ENCODE measurements around the gene PGAP1.

DNA sequence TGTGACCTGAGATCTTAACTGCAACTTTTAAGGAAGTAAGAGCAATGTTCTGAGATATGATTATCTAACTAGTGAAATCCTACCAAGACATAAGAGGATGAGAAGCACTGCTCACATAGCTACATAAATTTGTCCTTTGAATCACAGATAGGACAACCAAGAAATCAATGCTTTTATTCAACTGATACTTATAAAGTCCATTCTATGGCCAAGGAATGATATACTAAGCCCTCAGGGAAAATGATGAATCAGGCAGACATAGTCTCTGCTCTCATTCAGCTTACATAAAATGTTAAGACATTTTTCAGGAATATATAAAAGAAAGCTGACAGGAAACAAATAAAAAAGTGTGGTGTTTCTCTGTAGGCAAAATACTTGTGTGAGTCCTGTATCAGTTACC lies 39.1 kb downstream of the PGAP1 start:
- TF ChIP-seq CHD2 (IDR thresholded peaks at IDR 0.05; ENCODE audit: low read length, partially characterized antibody) (no peak), CTCF (IDR thresholded peaks at IDR 0.05) (no peak), ZBTB33 (IDR thresholded peaks at IDR 0.05; ENCODE audit: borderline replicate concordance, low read depth) (no peak), FOXJ3 (CRISPR knock-in tag; IDR thresholded peaks at IDR 0.05) (no peak), FOXM1 (IDR thresholded peaks at IDR 0.05; ENCODE audit: low read depth) (no peak), POLR2AphosphoS5 (IDR thresholded peaks at IDR 0.05; ENCODE audit: low read depth, low read length) (no peak), TCF12 (IDR thresholded peaks at IDR 0.05) (no peak)
- TF ChIP-seq, protein P1, sequence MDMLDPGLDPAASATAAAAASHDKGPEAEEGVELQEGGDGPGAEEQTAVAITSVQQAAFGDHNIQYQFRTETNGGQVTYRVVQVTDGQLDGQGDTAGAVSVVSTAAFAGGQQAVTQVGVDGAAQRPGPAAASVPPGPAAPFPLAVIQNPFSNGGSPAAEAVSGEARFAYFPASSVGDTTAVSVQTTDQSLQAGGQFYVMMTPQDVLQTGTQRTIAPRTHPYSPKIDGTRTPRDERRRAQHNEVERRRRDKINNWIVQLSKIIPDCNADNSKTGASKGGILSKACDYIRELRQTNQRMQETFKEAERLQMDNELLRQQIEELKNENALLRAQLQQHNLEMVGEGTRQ (IDR thresholded peaks at IDR 0.05; ENCODE audit: borderline replicate concordance, low read depth, low read length), result no peak
- TF ChIP-seq, protein P2, sequence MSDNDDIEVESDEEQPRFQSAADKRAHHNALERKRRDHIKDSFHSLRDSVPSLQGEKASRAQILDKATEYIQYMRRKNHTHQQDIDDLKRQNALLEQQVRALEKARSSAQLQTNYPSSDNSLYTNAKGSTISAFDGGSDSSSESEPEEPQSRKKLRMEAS (IDR thresholded peaks at IDR 0.05; ENCODE audit: low read depth), result no peak
